ENCODE results near the gene SLN. TPM values are rescaled to one million over a fixed set of nuclear protein-coding genes. Genes with fewer than 3 reads are reported as not detected.

SLN gene
- total RNA-seq, 1 donor from 2014 or later = 0.92 TPM

GRCh38 chr11:107702109-107702660, 9.7 kb downstream of the SLN start:
- no peak for TF ChIP-seq CTCF (IDR thresholded peaks at IDR 0.05)
- intact Hi-C loops (cut with DNase I) = no loop called here
- Histone ChIP-seq H3K36me3 (no peaks in the 10 kb centered on the region), H3K4me3 (no peak overlapping the region), H3K9me3 (no peaks in the 10 kb centered on the region), H3K27ac (no peak overlapping the region), H3K4me1 (no peaks in the 10 kb centered on the region), H3K27me3 (ENCODE audit: low read depth) (no peaks in the 10 kb centered on the region)
- DNase-seq = no peak
- ATAC-seq = no peak

GRCh38 chr11:107699371-107700285, 12.2 kb downstream of the SLN start:
- no peaks in the 10 kb centered on the region for H3K36me3 ChIP-seq
- no peaks in the 10 kb centered on the region for H3K4me1 ChIP-seq
- no peaks in the 10 kb centered on the region for H3K9me3 ChIP-seq
- intact Hi-C loops (cut with DNase I) = no loop called here
- DNase-seq (no peak), ATAC-seq (no peak)
- TF ChIP-seq CTCF (IDR thresholded peaks at IDR 0.05) = no peak
- H3K27me3 ChIP-seq (ENCODE audit: low read depth) = no peaks in the 10 kb centered on the region
- H3K27ac ChIP-seq = no peak overlapping the region
- H3K4me3 ChIP-seq = no peak overlapping the region

- H3K4me1 ChIP-seq = no peaks in the 10 kb centered on the region
- H3K36me3 ChIP-seq = no peaks in the 10 kb centered on the region
- no peaks in the 10 kb centered on the region for H3K9me3 ChIP-seq
- H3K27ac ChIP-seq = no peak overlapping the region
- intact Hi-C loops (cut with DNase I) = no loop called here
- no peaks in the 10 kb centered on the region for H3K27me3 ChIP-seq (ENCODE audit: low read depth)
- ATAC-seq (no peak), DNase-seq (no peak)
- no peak overlapping the region for H3K4me3 ChIP-seq
- TF ChIP-seq CTCF (IDR thresholded peaks at IDR 0.05) = no peak
Measured at GRCh38 chr11:107697291-107697690, 14.6 kb downstream of the SLN start.

GRCh38 chr11:107696140-107696539, 15.7 kb downstream of the SLN start:
- Histone ChIP-seq H3K4me1 (no peaks in the 10 kb centered on the region), H3K27ac (no peak overlapping the region), H3K9me3 (no peaks in the 10 kb centered on the region), H3K36me3 (no peaks in the 10 kb centered on the region), H3K27me3 (ENCODE audit: low read depth) (no peaks in the 10 kb centered on the region), H3K4me3 (no peak overlapping the region)
- no peak for TF ChIP-seq CTCF (IDR thresholded peaks at IDR 0.05)
- no peak for ATAC-seq
- intact Hi-C loops (cut with DNase I) = no loop called here
- no peak for DNase-seq

GRCh38 chr11:107695446-107695845, 16.4 kb downstream of the SLN start:
- TF ChIP-seq CTCF (IDR thresholded peaks at IDR 0.05) = no peak
- intact Hi-C loops (cut with DNase I) = no loop called here

More at GRCh38 chr11:107695446-107695845, 16.4 kb downstream of the SLN start:
- Histone ChIP-seq H3K4me1 (no peaks in the 10 kb centered on the region), H3K27ac (no peak overlapping the region), H3K27me3 (ENCODE audit: low read depth) (no peaks in the 10 kb centered on the region), H3K9me3 (no peaks in the 10 kb centered on the region), H3K36me3 (no peaks in the 10 kb centered on the region), H3K4me3 (no peak overlapping the region)
- DNase-seq = no peak
- ATAC-seq = no peak
